Choroid plexus epithelial cell (primary cell): ENCODE measurements around the gene IMMP2L.

Source experiments
- DNase-seq: peaks from one replicate; pipeline ENCODE4 v3.0.0-alpha.2; 2010; ENCODE audit warnings: low read depth
- H3K4me3 ChIP-seq: 2 replicates; pipeline ENCODE4 v1.5.1; 2011; ENCODE audit warnings: low read depth, mild to moderate bottlenecking, control low read depth, low read length, moderate library complexity
- CTCF ChIP-seq: conservative IDR thresholded peaks from 2 replicates; pipeline ENCODE4 v1.5.1; 2011; ENCODE audit warnings: low read depth, mild to moderate bottlenecking, control low read depth, inconsistent platforms, low read length, moderate library complexity

IMMP2L gene

DNA sequence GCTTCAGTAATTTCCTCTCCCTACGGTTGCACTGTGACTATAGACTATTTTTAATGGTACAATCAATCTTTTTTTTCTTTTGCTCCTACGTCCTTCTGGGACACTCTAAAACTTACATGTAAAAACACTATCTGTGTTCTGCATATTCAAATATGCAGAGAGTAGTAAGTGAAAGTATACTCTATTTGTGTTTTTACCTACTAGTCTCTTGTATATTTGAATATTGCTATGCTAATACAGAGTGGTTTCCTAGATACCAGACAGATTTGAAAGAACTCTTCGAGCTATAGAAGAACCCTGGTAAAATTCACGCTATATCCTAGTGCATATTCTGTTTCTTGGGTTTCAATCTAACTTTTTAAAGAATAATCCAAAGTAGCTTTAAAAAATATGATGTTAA, 672.2 kb downstream of the IMMP2L start:
- TF ChIP-seq CTCF: no peak
- DNase-seq: no peak
- no peak overlapping the region for H3K4me3 ChIP-seq

DNA sequence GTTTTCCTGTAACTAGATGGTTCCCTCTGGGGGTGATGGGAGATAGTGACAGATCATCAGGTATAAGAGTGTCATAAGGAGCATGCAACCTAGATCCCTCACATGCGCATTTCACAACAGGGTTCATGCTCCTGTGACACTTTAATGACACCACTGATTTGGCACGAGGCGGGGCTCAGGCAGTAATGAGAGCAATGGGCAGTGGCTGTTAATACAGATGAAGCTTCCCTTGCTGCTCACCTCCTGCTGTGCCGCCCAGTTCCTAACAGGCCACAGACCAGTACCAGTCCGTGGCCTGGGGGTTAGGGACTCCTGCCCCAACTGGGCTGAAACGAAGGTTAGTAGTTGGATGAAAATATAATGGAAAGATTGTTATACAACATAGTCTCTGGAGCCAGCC, 673.0 kb downstream of the IMMP2L start:
- no peak for DNase-seq
- H3K4me3 ChIP-seq: no peak overlapping the region
- no peak for TF ChIP-seq CTCF

DNA sequence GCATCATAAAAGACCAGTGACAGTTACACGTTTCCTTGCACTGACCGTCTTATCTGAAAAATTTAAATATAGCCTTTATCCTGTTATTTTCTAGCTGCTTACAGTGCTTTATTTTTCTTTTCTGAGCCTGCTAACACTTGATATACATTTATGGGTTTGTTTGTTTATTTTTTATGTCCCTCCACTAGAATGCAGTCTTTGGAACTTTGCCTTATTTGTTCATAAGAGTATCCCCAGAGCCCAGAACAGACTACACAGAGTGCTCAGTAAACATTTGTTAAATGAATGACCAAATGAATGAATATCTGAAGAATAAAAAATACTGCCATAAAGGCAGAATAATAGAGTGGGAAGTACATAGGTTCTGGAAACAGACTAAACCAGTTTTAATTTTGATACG, 673.7 kb downstream of the IMMP2L start:
- no peak for TF ChIP-seq CTCF
- no peak overlapping the region for H3K4me3 ChIP-seq
- DNase-seq: no peak

GRCh38 chr7:110885474-110885873, 676.8 kb downstream of the IMMP2L start:
- H3K4me3 ChIP-seq: no peak overlapping the region
- no peak for TF ChIP-seq CTCF
- DNase-seq: no peak

DNA sequence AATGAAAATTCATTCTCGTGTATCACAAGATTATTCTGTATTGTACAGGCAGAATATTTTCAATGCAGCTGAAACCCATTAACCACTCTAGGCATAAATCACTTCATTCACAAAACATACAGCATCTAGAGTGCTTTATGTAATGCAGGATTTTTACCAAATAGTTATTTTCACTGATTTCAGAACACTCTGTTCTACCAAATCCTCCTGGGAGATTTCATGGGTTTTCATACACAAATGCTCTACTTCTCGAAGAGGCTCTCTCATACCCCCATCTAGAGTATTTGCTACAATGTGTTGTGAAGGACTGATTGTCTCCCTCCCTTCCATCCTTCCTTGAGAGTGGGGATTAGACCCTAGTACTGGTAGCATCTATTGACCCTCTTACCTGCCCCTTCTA, 680.6 kb downstream of the IMMP2L start:
- no peak for TF ChIP-seq CTCF
- H3K4me3 ChIP-seq: no peak overlapping the region
- no peak for DNase-seq

DNA sequence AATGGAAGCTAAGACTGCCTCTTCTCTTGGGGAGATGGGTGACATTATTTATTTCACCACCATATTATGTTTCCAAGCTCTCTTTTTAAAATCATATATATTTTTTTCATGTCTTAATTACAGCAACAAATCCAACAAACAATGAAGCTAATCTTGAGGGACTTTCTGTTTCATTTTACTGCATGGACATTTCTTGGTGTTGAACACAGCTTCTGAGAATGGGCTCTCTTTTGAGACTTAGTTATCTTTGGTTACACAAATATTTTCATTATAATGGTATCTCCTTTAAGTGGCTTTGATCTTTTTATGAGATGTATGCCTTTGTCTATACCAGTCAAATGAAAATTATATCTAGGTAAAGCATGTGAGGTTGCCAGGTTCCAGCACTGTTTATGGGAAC, 681.3 kb downstream of the IMMP2L start:
- no peak overlapping the region for H3K4me3 ChIP-seq
- TF ChIP-seq CTCF: no peak
- no peak for DNase-seq

GRCh38 chr7:110877016-110877415, 685.3 kb downstream of the IMMP2L start:
- DNase-seq: no peak
- no peak for TF ChIP-seq CTCF
- no peak overlapping the region for H3K4me3 ChIP-seq
